ENCODE measurements around the gene ZRANB2.
A peak's percentile ranks its signal among the peaks of the same experiment; 100 is the strongest.

The ZRANB2 gene

GRCh38 chr1:71054281-71054731, 26.5 kb downstream of the ZRANB2 start:
- Histone ChIP-seq H3K36me3 (ENCODE audit: control insufficient read depth, insufficient read depth, low read length) (no peaks in the 10 kb centered on the region), H3K9ac (ENCODE audit: low read depth, low read length) (no peak overlapping the region), H3K4me1 (ENCODE audit: control insufficient read depth, insufficient read depth, low read length) (no peaks in the 10 kb centered on the region), H3K9me3 (ENCODE audit: control insufficient read depth, insufficient read depth, low read length) (no peaks in the 10 kb centered on the region), H3K27me3 (ENCODE audit: control insufficient read depth, insufficient read depth, low read length) (peaks cover 5% of the 10 kb centered on the region), H3K4me3 (ENCODE audit: low read depth, low read length) (no peak overlapping the region)

GRCh38 chr1:71053758-71054157, 27.1 kb downstream of the ZRANB2 start:
- peaks cover 10% of the 10 kb centered on the region for H3K27me3 ChIP-seq (ENCODE audit: control insufficient read depth, insufficient read depth, low read length)
- H3K4me3 ChIP-seq (ENCODE audit: low read depth, low read length) = no peak overlapping the region
- H3K36me3 ChIP-seq (ENCODE audit: control insufficient read depth, insufficient read depth, low read length) = no peaks in the 10 kb centered on the region
- H3K9me3 ChIP-seq (ENCODE audit: control insufficient read depth, insufficient read depth, low read length) = no peaks in the 10 kb centered on the region
- H3K9ac ChIP-seq (ENCODE audit: low read depth, low read length) = no peak overlapping the region
- no peaks in the 10 kb centered on the region for H3K4me1 ChIP-seq (ENCODE audit: control insufficient read depth, insufficient read depth, low read length)

GRCh38 chr1:71053146-71053545, 27.7 kb downstream of the ZRANB2 start:
- Histone ChIP-seq H3K9me3 (ENCODE audit: control insufficient read depth, insufficient read depth, low read length) (no peaks in the 10 kb centered on the region), H3K27me3 (ENCODE audit: control insufficient read depth, insufficient read depth, low read length) (peaks cover 16% of the 10 kb centered on the region), H3K9ac (ENCODE audit: low read depth, low read length) (no peak overlapping the region), H3K4me3 (ENCODE audit: low read depth, low read length) (no peak overlapping the region), H3K4me1 (ENCODE audit: control insufficient read depth, insufficient read depth, low read length) (no peaks in the 10 kb centered on the region), H3K36me3 (ENCODE audit: control insufficient read depth, insufficient read depth, low read length) (no peaks in the 10 kb centered on the region)

- Histone ChIP-seq H3K9ac (ENCODE audit: low read depth, low read length) (no peak overlapping the region), H3K9me3 (ENCODE audit: control insufficient read depth, insufficient read depth, low read length) (no peaks in the 10 kb centered on the region), H3K4me3 (ENCODE audit: low read depth, low read length) (no peak overlapping the region), H3K4me1 (ENCODE audit: control insufficient read depth, insufficient read depth, low read length) (no peaks in the 10 kb centered on the region), H3K36me3 (ENCODE audit: control insufficient read depth, insufficient read depth, low read length) (no peaks in the 10 kb centered on the region), H3K27me3 (ENCODE audit: control insufficient read depth, insufficient read depth, low read length) (peaks cover 41% of the 10 kb centered on the region)
These were observed 30.8 kb downstream of the ZRANB2 start for GRCh38 chr1:71049951-71050598.

- Histone ChIP-seq H3K27me3 (ENCODE audit: control insufficient read depth, insufficient read depth, low read length) (peaks cover 41% of the 10 kb centered on the region), H3K36me3 (ENCODE audit: control insufficient read depth, insufficient read depth, low read length) (no peaks in the 10 kb centered on the region), H3K4me3 (ENCODE audit: low read depth, low read length) (peak within 1 kb of the TSS; percentile 61), H3K9ac (ENCODE audit: low read depth, low read length) (peak within 1 kb of the TSS; percentile 4), H3K4me1 (ENCODE audit: control insufficient read depth, insufficient read depth, low read length) (no peaks in the 10 kb centered on the region), H3K9me3 (ENCODE audit: control insufficient read depth, insufficient read depth, low read length) (no peaks in the 10 kb centered on the region)
These were observed 32.9 kb downstream of the ZRANB2 start, which contains the start of gene PTGER3 for GRCh38 chr1:71047635-71048607. TSS of gene PTGER3 (minus strand) at chr1:71047816. CDS start at chr1:71047577, 239 bp downstream.

GRCh38 chr1:71046891-71047634, 33.8 kb downstream of the ZRANB2 start:
- Histone ChIP-seq H3K27me3 (ENCODE audit: control insufficient read depth, insufficient read depth, low read length) (peaks cover 41% of the 10 kb centered on the region), H3K4me1 (ENCODE audit: control insufficient read depth, insufficient read depth, low read length) (no peaks in the 10 kb centered on the region), H3K9ac (ENCODE audit: low read depth, low read length) (peak overlapping the region; percentile 4), H3K36me3 (ENCODE audit: control insufficient read depth, insufficient read depth, low read length) (no peaks in the 10 kb centered on the region), H3K9me3 (ENCODE audit: control insufficient read depth, insufficient read depth, low read length) (no peaks in the 10 kb centered on the region), H3K4me3 (ENCODE audit: low read depth, low read length) (peak overlapping the region; percentile 61)

- H3K4me3 ChIP-seq (ENCODE audit: low read depth, low read length) = no peak overlapping the region
- H3K9ac ChIP-seq (ENCODE audit: low read depth, low read length) = no peak overlapping the region
- H3K36me3 ChIP-seq (ENCODE audit: control insufficient read depth, insufficient read depth, low read length) = no peaks in the 10 kb centered on the region
- H3K27me3 ChIP-seq (ENCODE audit: control insufficient read depth, insufficient read depth, low read length) = peaks cover 41% of the 10 kb centered on the region
- no peaks in the 10 kb centered on the region for H3K4me1 ChIP-seq (ENCODE audit: control insufficient read depth, insufficient read depth, low read length)
- no peaks in the 10 kb centered on the region for H3K9me3 ChIP-seq (ENCODE audit: control insufficient read depth, insufficient read depth, low read length)
These were observed 35.3 kb downstream of the ZRANB2 start for GRCh38 chr1:71045463-71046028.

- Histone ChIP-seq H3K9me3 (ENCODE audit: control insufficient read depth, insufficient read depth, low read length) (no peaks in the 10 kb centered on the region), H3K9ac (ENCODE audit: low read depth, low read length) (no peak overlapping the region), H3K27me3 (ENCODE audit: control insufficient read depth, insufficient read depth, low read length) (peaks cover 40% of the 10 kb centered on the region), H3K4me1 (ENCODE audit: control insufficient read depth, insufficient read depth, low read length) (no peaks in the 10 kb centered on the region), H3K36me3 (ENCODE audit: control insufficient read depth, insufficient read depth, low read length) (no peaks in the 10 kb centered on the region), H3K4me3 (ENCODE audit: low read depth, low read length) (no peak overlapping the region)
These were observed 36.0 kb downstream of the ZRANB2 start for GRCh38 chr1:71044833-71045232.

GRCh38 chr1:71043065-71043464, 37.8 kb downstream of the ZRANB2 start:
- Histone ChIP-seq H3K27me3 (ENCODE audit: control insufficient read depth, insufficient read depth, low read length) (peaks cover 24% of the 10 kb centered on the region), H3K4me3 (ENCODE audit: low read depth, low read length) (no peak overlapping the region), H3K9me3 (ENCODE audit: control insufficient read depth, insufficient read depth, low read length) (no peaks in the 10 kb centered on the region), H3K9ac (ENCODE audit: low read depth, low read length) (no peak overlapping the region), H3K4me1 (ENCODE audit: control insufficient read depth, insufficient read depth, low read length) (no peaks in the 10 kb centered on the region), H3K36me3 (ENCODE audit: control insufficient read depth, insufficient read depth, low read length) (no peaks in the 10 kb centered on the region)

- no peak overlapping the region for H3K9ac ChIP-seq (ENCODE audit: low read depth, low read length)
- no peak overlapping the region for H3K4me3 ChIP-seq (ENCODE audit: low read depth, low read length)
- H3K9me3 ChIP-seq (ENCODE audit: control insufficient read depth, insufficient read depth, low read length) = no peaks in the 10 kb centered on the region
- H3K27me3 ChIP-seq (ENCODE audit: control insufficient read depth, insufficient read depth, low read length) = peaks cover 13% of the 10 kb centered on the region
- H3K36me3 ChIP-seq (ENCODE audit: control insufficient read depth, insufficient read depth, low read length) = no peaks in the 10 kb centered on the region
- no peaks in the 10 kb centered on the region for H3K4me1 ChIP-seq (ENCODE audit: control insufficient read depth, insufficient read depth, low read length)
These were observed 39.0 kb downstream of the ZRANB2 start for GRCh38 chr1:71041806-71042205.

GRCh38 chr1:71039661-71040262, 41.1 kb downstream of the ZRANB2 start:
- H3K4me1 ChIP-seq (ENCODE audit: control insufficient read depth, insufficient read depth, low read length) = no peaks in the 10 kb centered on the region
- H3K9ac ChIP-seq (ENCODE audit: low read depth, low read length) = no peak overlapping the region
- H3K27me3 ChIP-seq (ENCODE audit: control insufficient read depth, insufficient read depth, low read length) = no peaks in the 10 kb centered on the region
- no peaks in the 10 kb centered on the region for H3K9me3 ChIP-seq (ENCODE audit: control insufficient read depth, insufficient read depth, low read length)
- no peaks in the 10 kb centered on the region for H3K36me3 ChIP-seq (ENCODE audit: control insufficient read depth, insufficient read depth, low read length)
- no peak overlapping the region for H3K4me3 ChIP-seq (ENCODE audit: low read depth, low read length)

Measured in iPS-15b (cell line).